IMR-90 (cell line): ENCODE results near the gene NQO2.
"Not testable (repeated sequence)": the region's sequence is repeated elsewhere in the genome, so short reads cannot be mapped to it uniquely, and the experiment has no call there.

Source experiments
- CEBPB ChIP-seq: IDR thresholded peaks from 2 replicates; pipeline ENCODE4 v1.6.1; 2012; ENCODE audit warnings: low read depth, low read length, improper control_type of control experiment
- CTCF ChIP-seq: conservative IDR thresholded peaks from 2 replicates; pipeline ENCODE4 v1.5.1; 2012; ENCODE audit warnings: mild to moderate bottlenecking, low read depth, low read length, improper control_type of control experiment
- MAZ ChIP-seq: IDR thresholded peaks from 2 replicates; pipeline ENCODE4 v1.6.1; 2012; ENCODE audit warnings: low read depth, mild to moderate bottlenecking, low read length, improper control_type of control experiment, moderate library complexity, borderline replicate concordance
- POLR2A ChIP-seq: IDR thresholded peaks from 2 replicates; pipeline ENCODE4 v1.6.1; 2012; ENCODE audit warnings: mild to moderate bottlenecking, low read depth, low read length
- RFX5 ChIP-seq: IDR thresholded peaks from 2 replicates; pipeline ENCODE4 v1.8.0; 2012; ENCODE audit warnings: low read depth, mild to moderate bottlenecking, low read length, moderate library complexity

- TF ChIP-seq POLR2A, CTCF, CEBPB, RFX5, MAZ: not testable (repeated sequence)
Observed at GRCh38 chr6:3003226-3003625, 3.5 kb downstream of the NQO2 start.
